ENCODE measurements around the gene PDPK1. TPM values are rescaled to one million over a fixed set of nuclear protein-coding genes. Genes with fewer than 3 reads are reported as not detected.

PDPK1 gene
- total RNA-seq, 4 donors from 2014 or later = 24.5 to 42.4 (median 34.7) TPM

DNA sequence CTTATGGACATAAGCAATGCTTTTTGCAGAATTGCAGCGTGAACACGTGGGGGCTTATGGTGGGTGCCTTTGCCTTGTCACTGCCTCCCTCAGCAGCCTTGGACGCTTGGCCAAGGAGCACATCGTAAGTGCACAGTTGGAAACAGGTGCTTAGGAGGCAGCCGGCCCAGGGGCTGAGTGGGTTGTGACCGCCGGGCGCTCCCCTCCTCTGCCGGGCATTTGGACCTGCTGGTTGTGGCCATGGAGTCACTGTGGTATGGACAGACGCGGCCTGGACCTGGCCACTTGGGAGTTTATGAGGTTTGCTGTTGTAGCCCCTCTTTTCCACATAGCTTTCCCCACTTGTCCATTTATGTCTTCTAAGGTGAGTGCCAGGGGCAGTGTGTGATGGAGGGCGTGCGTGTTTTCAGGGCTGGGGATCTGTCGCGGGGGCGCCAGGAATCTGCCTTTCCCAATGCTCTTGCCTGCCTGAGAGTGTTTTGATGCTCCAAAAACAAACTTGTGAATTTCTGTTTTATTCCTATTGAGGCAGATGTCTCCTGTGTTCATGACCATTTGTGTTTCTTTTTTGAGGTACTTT is 49.2 kb downstream of the PDPK1 start:
- TF ChIP-seq, protein P1, sequence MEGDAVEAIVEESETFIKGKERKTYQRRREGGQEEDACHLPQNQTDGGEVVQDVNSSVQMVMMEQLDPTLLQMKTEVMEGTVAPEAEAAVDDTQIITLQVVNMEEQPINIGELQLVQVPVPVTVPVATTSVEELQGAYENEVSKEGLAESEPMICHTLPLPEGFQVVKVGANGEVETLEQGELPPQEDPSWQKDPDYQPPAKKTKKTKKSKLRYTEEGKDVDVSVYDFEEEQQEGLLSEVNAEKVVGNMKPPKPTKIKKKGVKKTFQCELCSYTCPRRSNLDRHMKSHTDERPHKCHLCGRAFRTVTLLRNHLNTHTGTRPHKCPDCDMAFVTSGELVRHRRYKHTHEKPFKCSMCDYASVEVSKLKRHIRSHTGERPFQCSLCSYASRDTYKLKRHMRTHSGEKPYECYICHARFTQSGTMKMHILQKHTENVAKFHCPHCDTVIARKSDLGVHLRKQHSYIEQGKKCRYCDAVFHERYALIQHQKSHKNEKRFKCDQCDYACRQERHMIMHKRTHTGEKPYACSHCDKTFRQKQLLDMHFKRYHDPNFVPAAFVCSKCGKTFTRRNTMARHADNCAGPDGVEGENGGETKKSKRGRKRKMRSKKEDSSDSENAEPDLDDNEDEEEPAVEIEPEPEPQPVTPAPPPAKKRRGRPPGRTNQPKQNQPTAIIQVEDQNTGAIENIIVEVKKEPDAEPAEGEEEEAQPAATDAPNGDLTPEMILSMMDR (IDR thresholded peaks at IDR 0.05 in 4 of 5, conservative IDR thresholded peaks at IDR 0.05 in 1 of 5) = no peak
- no peak for TF ChIP-seq POLR2A (IDR thresholded peaks at IDR 0.05)
- in situ Hi-C loops (cut with MboI; ENCODE audit: low sequenced_read_pairs in 4 of 4) (no loop called here), intact Hi-C loops (cut with DNase I; ENCODE audit: low total_unique reads) (no loop called here)
- H3K27ac ChIP-seq = no peak overlapping the region
- no peak for DNase-seq
- ATAC-seq = no peak
- H3K4me3 ChIP-seq = no peak overlapping the region
- no peaks in the 10 kb centered on the region for H3K27me3 ChIP-seq
- peaks cover 0 to 29% of the 10 kb centered on the region in 2 donors for H3K36me3 ChIP-seq
- peaks cover 15 to 16% of the 10 kb centered on the region in 2 donors for H3K4me1 ChIP-seq
- H3K9me3 ChIP-seq = no peaks in the 10 kb centered on the region

DNA sequence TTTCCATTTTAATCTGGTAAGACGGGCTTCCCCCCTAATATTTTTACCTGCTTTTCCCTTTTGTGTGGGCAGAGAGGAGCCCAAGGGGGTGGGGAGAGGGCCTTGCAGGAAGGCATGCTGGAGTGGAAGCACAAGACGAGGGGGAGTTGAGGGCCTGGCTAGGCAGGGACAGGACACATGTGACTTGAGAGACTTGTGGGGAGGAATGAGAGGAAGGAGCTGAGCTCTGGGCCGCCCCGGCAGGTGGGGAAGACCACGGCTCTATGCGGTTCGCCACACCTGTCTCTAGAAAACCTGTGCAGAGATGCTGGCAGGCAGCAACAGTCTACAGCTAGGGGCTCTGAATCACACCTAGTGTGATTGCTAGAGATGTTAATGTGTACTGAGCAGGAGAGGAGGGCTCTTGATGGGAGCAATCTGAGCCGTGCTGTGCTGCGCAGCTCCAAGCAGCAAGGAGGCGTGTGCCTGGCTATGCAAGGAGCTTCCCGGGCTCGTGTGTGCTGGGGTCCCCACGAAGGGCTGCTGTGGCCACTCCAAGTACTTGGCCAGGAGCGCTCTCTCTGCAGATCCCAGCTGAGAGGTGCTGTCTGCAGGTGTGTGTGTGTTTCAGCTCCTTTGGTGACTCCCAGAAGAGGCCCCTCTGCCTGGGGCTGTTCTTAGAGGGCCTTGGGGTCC is 50.2 kb downstream of the PDPK1 start:
- TF ChIP-seq, protein P1 (IDR thresholded peaks at IDR 0.05 in 4 of 5, conservative IDR thresholded peaks at IDR 0.05 in 1 of 5) = no peak
- TF ChIP-seq POLR2A (IDR thresholded peaks at IDR 0.05) = no peak
- DNase-seq (no peak), ATAC-seq (no peak)
- Histone ChIP-seq H3K4me1 (peaks cover 15 to 26% of the 10 kb centered on the region in 2 donors), H3K36me3 (peaks cover 0 to 29% of the 10 kb centered on the region in 2 donors), H3K27me3 (no peaks in the 10 kb centered on the region), H3K27ac (no peak overlapping the region), H3K4me3 (no peak overlapping the region), H3K9me3 (no peaks in the 10 kb centered on the region)
- in situ Hi-C loops (cut with MboI; ENCODE audit: low sequenced_read_pairs in 4 of 4) = no loop called here
- intact Hi-C loops (cut with DNase I; ENCODE audit: low total_unique reads) = no loop called here

DNA sequence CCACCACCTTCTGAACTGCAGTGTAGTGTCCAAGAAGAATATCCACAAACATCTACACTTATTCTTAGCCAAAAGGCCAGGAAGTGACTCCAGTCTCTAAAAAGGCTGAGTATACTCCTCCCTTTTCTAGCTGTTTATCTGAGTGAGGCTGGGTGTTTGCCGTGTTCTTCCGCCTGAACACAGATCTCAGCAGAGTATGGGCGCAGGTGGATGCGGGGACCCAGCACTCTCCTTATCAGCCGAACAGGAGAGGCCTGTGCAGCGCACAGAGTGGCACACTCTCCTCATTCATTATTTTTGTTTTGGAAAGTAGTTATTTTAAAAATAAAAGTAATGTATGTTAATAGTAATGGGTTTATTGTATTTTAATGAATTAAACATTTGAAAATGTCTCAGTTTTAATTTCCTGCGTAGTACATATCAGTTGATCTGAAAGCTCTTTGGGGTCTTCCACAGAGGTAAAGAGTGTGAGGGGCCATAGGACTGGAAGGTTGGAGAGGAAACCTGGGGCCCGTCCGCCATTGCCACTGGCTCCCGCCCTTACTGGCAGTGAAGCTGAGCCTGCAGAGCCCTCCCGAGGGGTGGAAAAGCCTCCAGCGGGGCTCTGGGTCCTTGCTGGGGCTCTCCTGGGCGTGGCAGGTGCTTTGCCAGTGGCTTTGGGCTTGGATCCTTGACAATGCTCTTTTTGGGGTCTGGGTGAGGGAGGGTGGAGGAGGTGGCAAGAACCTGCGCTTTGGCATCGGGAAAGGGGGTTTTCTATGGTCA is 53.8 kb downstream of the PDPK1 start:
- H3K9me3 ChIP-seq = no peaks in the 10 kb centered on the region
- DNase-seq (no peak), ATAC-seq (no peak)
- peaks cover 0 to 25% of the 10 kb centered on the region in 2 donors for H3K36me3 ChIP-seq
- no peak for TF ChIP-seq POLR2A (IDR thresholded peaks at IDR 0.05)
- TF ChIP-seq, protein P1 (IDR thresholded peaks at IDR 0.05 in 4 of 5, conservative IDR thresholded peaks at IDR 0.05 in 1 of 5) = no peak
- H3K27ac ChIP-seq = peak overlapping the region in 1 of 4 donors; percentile 85
- H3K27me3 ChIP-seq = no peaks in the 10 kb centered on the region
- no peak overlapping the region for H3K4me3 ChIP-seq
- H3K4me1 ChIP-seq = peaks cover 14 to 33% of the 10 kb centered on the region in 2 donors
- in situ Hi-C loops (cut with MboI; ENCODE audit: low sequenced_read_pairs in 4 of 4) (no loop called here), intact Hi-C loops (cut with DNase I; ENCODE audit: low total_unique reads) (loop anchor here (10.0 kb wide), 1 partner anchor 57 kb away; the partner anchor contains the start of genes CEMP1 and PDPK1)

DNA sequence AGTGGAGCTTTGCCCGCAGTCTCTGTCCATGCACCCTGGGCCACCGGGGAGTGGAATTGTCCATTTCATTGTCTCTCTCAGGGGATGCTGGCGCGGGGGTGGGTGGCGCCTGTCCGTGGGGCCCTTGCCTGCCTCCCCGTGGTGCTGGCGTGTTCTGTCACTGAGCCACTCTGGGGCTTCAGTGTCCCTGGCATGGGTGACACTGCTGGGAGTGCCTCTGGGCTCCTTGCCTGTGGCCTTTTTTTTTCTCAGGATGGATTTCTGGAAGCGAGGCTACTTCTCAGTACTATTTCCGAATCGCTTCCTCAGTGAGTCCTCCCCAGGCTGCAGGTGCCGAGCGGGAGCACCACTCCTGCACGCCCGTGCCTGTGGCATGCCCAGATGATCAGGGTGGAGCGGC is 55.0 kb downstream of the PDPK1 start:
- no peak overlapping the region for H3K4me3 ChIP-seq
- H3K9me3 ChIP-seq = no peaks in the 10 kb centered on the region
- H3K36me3 ChIP-seq = peaks cover 0 to 18% of the 10 kb centered on the region in 2 donors
- in situ Hi-C loops (cut with MboI; ENCODE audit: low sequenced_read_pairs in 4 of 4) = no loop called here
- ATAC-seq (peak; percentile 81 to 88), DNase-seq (peak; percentile 41 to 81)
- H3K27ac ChIP-seq = peak overlapping the region; percentile 60 to 85 (median 74)
- peaks cover 19 to 39% of the 10 kb centered on the region in 2 donors for H3K4me1 ChIP-seq
- intact Hi-C loops (cut with DNase I; ENCODE audit: low total_unique reads) = loop anchor here (10.0 kb wide), 1 partner anchor 58 kb away; the partner anchor contains the start of genes CEMP1 and PDPK1
- TF ChIP-seq, protein P1 (IDR thresholded peaks at IDR 0.05 in 4 of 5, conservative IDR thresholded peaks at IDR 0.05 in 1 of 5) = peak in 3 of 5 experiments; percentile 20 to 29 (median 26)
- no peak for TF ChIP-seq POLR2A (IDR thresholded peaks at IDR 0.05)
- no peaks in the 10 kb centered on the region for H3K27me3 ChIP-seq

Measured in gastrocnemius medialis (tissue), 4 donors.